MCF 10A (cell line): Measurements from ENCODE around the gene RASAL1. TPM values are rescaled to one million over a fixed set of nuclear protein-coding genes. Genes with fewer than 3 reads are reported as not detected.

ENCODE experiments used
- Bru-seq: library from RNA; stranded (reverse); fragments of 400-500 nt; gene quantifications from one replicate; lab custom pipeline; 2021; lab: Mats Ljungman, UMichigan
- BruChase-seq, 2 experiments: library from RNA; stranded (reverse); fragments of 400-500 nt; gene quantifications; one replicate each; lab custom pipeline; 2021; lab: Mats Ljungman, UMichigan
- BruUV-seq: library from RNA; stranded (reverse); fragments of 400-500 nt; replicated peaks from 2 replicates; lab custom pipeline; 2021; lab: Mats Ljungman, UMichigan
- CTCF ChIA-PET: fragments of 300-600 bp; sonication (Branson Sonifier 250); formaldehyde crosslinking; extraction: SDS; loops from one replicate; lab custom pipeline; 2021; ENCODE audit warnings: antibody characterized with exemption, inconsistent platforms; lab: Yijun Ruan, JAX
- POLR2A ChIA-PET: fragments of 300-600, 350-650 bp; sonication (Branson Sonifier 250); formaldehyde crosslinking; extraction: SDS; loops from one replicate; lab custom pipeline; 2020; ENCODE audit warnings: antibody characterized with exemption, inconsistent platforms; lab: Yijun Ruan, JAX
- DNase-seq: peaks from one replicate; pipeline ENCODE4 v3.0.0-alpha.2; 2018; ENCODE audit not compliant: unreplicated experiment
- H3K27ac Mint-ChIP-seq: one replicate; pipeline ENCODE4 v1.8.0; 2022; ENCODE audit warnings: mild to moderate bottlenecking, low read depth, mixed read lengths; ENCODE audit not compliant: unreplicated experiment
- H3K27me3 Mint-ChIP-seq: one replicate; pipeline ENCODE4 v1.8.0; 2022; ENCODE audit warnings: mixed read lengths; ENCODE audit not compliant: insufficient read depth, unreplicated experiment
- H3K36me3 Mint-ChIP-seq: one replicate; pipeline ENCODE4 v1.8.0; 2022; ENCODE audit warnings: mild to moderate bottlenecking, moderate library complexity, mixed read lengths; ENCODE audit not compliant: insufficient read depth, unreplicated experiment
- H3K4me1 Mint-ChIP-seq: one replicate; pipeline ENCODE4 v1.8.0; 2022; ENCODE audit warnings: mixed read lengths; ENCODE audit not compliant: insufficient read depth, unreplicated experiment
- H3K4me3 Mint-ChIP-seq: one replicate; pipeline ENCODE4 v1.8.0; 2022; ENCODE audit warnings: mild to moderate bottlenecking, moderate library complexity, mixed read lengths; ENCODE audit not compliant: unreplicated experiment
- H3K9me3 Mint-ChIP-seq: one replicate; pipeline ENCODE4 v1.8.0; 2022; ENCODE audit warnings: mixed read lengths; ENCODE audit not compliant: unreplicated experiment
- intact Hi-C: fragments of 100-400 bp; cut with micrococcal nuclease; formaldehyde crosslinking; loops from 2 replicates; pipeline ENCODE4 v1.14.1; 2022
- long read RNA-seq: library from polyadenylated mRNA; stranded (forward); transcript quantifications from one replicate; pipeline ENCODE4 v2.0.0, GENCODE V29; 2022
- total RNA-seq: library from RNA; stranded (reverse); gene quantifications from 2 replicates; pipeline ENCODE4 v1.2.3, GENCODE V29; 2022
- TF ChIP-seq, protein P1 (sequence below): fragments of 200-600 bp; IDR thresholded peaks from one replicate; pipeline ENCODE4 v1.8.0; 2022; ENCODE audit warnings: antibody characterized with exemption, mild to moderate bottlenecking; ENCODE audit not compliant: unreplicated experiment

The RASAL1 gene
- total RNA-seq (not detected in 2 replicates), Bru-seq, nascent RNA (percentile 3 among the genes with signal in this experiment), BruChase-seq, experiment 1, labeled RNA remaining after a 6-hour chase (percentile 5 among the genes with signal in this experiment), BruChase-seq, experiment 2, labeled RNA remaining after a 2-hour chase (percentile 9 among the genes with signal in this experiment)
- long read RNA-seq, result 0 reads

DNA sequence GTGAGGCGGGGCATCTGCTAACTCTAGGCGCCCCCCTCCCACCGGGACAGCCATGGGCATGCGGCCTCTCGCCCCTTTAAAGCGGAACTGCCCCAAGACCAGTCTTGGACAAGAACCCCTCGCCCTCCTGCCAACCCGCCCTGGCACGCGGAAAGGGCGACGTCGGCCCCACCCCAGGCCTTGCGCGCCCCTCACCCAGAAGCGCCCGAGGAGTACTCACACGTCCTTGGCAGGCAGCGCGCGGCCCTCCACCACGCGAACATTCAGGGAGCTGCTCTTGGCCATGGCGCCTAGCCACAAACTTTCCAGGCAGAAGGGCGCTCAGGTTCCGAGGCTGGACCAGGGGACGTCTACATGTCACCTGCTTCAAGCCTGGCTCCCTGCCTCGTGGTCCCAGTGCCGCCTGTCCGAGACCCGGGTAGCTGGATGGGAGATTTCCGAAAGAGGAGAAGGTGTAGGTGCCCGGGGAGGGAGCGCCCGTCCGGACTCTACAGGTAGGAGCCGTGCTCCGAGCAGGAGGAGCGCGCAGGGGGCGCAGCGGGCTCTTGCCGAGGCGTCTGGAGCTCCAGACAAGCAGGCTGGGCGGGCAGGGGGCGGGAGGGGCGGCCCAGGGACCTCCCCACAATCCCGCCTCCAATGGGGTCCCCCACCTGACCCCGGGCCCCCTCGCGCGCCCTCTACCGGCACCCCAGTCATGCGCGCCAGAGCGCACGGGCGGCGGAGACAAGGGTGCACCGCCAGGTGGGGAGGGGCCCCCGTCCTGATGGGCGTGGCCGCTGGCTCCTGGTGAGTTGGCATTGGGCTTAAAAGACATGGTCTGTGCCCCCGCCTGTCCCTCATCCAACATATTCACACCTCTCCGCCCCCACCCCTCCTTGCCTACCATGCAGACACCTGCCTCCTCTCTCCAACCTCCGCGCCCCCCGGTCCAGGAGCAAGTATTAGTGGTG, at the start of gene RASAL1:
Gene RASAL1, minus strand, starts transcription at position 584 of the 950 bp plus-strand sequence. Its CDS starts 299 bp downstream, at position 285.
- H3K4me3 Mint-ChIP-seq, result peak within 1 kb of the TSS; percentile 55
- no peaks in the 10 kb centered on the region for H3K27me3 Mint-ChIP-seq
- intact Hi-C loops, result no loop called here
- CTCF ChIA-PET, result interaction anchor here (0.6 to 2.3 kb wide), 11 partner anchors 15 to 1005 kb away, joined by 3 to 12 read pairs (median 3); no protein-coding TSS in a partner anchor
- H3K36me3 Mint-ChIP-seq, result no peaks in the 10 kb centered on the region
- peak; percentile 52 for DNase-seq
- H3K9me3 Mint-ChIP-seq, result no peaks in the 10 kb centered on the region
- POLR2A ChIA-PET, result no interaction called here
- H3K4me1 Mint-ChIP-seq, result peaks cover 5% of the 10 kb centered on the region
- TF ChIP-seq, protein P1, sequence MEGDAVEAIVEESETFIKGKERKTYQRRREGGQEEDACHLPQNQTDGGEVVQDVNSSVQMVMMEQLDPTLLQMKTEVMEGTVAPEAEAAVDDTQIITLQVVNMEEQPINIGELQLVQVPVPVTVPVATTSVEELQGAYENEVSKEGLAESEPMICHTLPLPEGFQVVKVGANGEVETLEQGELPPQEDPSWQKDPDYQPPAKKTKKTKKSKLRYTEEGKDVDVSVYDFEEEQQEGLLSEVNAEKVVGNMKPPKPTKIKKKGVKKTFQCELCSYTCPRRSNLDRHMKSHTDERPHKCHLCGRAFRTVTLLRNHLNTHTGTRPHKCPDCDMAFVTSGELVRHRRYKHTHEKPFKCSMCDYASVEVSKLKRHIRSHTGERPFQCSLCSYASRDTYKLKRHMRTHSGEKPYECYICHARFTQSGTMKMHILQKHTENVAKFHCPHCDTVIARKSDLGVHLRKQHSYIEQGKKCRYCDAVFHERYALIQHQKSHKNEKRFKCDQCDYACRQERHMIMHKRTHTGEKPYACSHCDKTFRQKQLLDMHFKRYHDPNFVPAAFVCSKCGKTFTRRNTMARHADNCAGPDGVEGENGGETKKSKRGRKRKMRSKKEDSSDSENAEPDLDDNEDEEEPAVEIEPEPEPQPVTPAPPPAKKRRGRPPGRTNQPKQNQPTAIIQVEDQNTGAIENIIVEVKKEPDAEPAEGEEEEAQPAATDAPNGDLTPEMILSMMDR, result peak; percentile 47
- no TSS peak for BruUV-seq
- H3K27ac Mint-ChIP-seq, result no peak within 1 kb of the TSS

- H3K27me3 Mint-ChIP-seq, result no peaks in the 10 kb centered on the region
- no peaks in the 10 kb centered on the region for H3K9me3 Mint-ChIP-seq
- H3K4me1 Mint-ChIP-seq, result peaks cover 15% of the 10 kb centered on the region
- ChIA-PET POLR2A (interaction anchor here (0.6 to 5.6 kb wide), 22 partner anchors 9 to 1058 kb away, joined by 3 to 32 read pairs (median 4); partner anchors contain the start of genes PLBD2, SDSL, SLC8B1 and TPCN1), CTCF (interaction anchor here (0.6 to 1.0 kb wide), 2 partner anchors 10 to 12 kb away, joined by 3 to 4 read pairs; no protein-coding TSS in a partner anchor)
- peak overlapping the region; percentile 94 for H3K27ac Mint-ChIP-seq
- H3K4me3 Mint-ChIP-seq, result peak overlapping the region; percentile 91
- peaks cover 44% of the 10 kb centered on the region for H3K36me3 Mint-ChIP-seq
- TF ChIP-seq, protein P1, result no peak
- intact Hi-C loops, result no loop called here
- DNase-seq, result peak; percentile 91
- BruUV-seq, result TSS peak; percentile 54
Observed at GRCh38 chr12:113184900-113185179, 49.3 kb upstream of the RASAL1 start.

DNA sequence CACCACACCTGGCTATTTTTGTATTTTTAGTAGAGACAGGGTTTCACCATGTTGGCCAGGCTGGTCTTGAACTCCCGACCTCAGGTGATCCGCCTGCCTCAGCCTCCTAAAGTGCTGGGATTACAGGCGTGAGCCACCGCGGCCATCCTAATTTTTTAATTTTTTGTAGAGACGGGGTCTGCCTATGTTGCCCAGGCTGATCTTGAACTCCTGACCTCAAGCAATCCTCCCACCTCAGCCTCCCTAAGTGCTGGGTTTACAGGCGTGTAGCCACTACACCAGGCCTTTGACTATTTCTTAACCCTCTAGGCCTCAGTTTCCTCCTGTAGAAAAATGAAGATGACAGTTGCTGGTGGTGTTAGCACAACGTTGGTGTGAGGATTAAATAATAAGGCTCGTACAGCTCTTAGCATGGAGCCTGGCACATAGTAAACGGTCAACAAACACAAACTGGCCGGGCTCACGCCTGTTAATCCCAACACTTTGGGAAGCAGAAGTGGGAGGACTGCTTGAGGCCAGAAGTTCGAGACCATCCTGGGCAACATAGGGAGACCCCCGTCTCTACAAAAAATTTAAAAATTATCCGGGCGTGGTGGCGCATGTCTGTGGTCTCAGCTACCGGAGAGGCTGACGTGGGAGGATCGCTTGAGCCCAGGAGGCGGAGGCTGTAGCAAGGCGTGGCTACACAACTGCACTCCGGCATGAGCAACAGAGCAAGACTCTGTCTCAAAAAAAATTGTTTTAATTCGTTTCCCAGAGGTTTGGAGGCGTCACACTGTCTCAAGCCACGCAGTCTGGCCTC, 48.7 kb upstream of the RASAL1 start:
- no peak for DNase-seq
- intact Hi-C loops, result no loop called here
- peaks cover 11% of the 10 kb centered on the region for H3K4me1 Mint-ChIP-seq
- peak overlapping the region; percentile 91 for H3K4me3 Mint-ChIP-seq
- H3K27ac Mint-ChIP-seq, result peak overlapping the region; percentile 94
- no peaks in the 10 kb centered on the region for H3K9me3 Mint-ChIP-seq
- CTCF ChIA-PET, result interaction anchor here (0.6 to 1.6 kb wide), 2 partner anchors 10 to 12 kb away, joined by 3 to 13 read pairs; no protein-coding TSS in a partner anchor
- no TSS peak for BruUV-seq
- no peaks in the 10 kb centered on the region for H3K27me3 Mint-ChIP-seq
- TF ChIP-seq, protein P1, result no peak
- peaks cover 49% of the 10 kb centered on the region for H3K36me3 Mint-ChIP-seq
- POLR2A ChIA-PET, result interaction anchor here (0.5 to 5.6 kb wide), 16 partner anchors 9 to 254 kb away, joined by 3 to 32 read pairs (median 4); partner anchors contain the start of genes PLBD2, SLC8B1 and TPCN1
